ENCODE measurements around the gene POU3F2. TPM values are rescaled to one million over a fixed set of nuclear protein-coding genes. Genes with fewer than 3 reads are reported as not detected.

The POU3F2 gene
- total RNA-seq, 1 experiment from 2014 or later, result 0.07 TPM

DNA sequence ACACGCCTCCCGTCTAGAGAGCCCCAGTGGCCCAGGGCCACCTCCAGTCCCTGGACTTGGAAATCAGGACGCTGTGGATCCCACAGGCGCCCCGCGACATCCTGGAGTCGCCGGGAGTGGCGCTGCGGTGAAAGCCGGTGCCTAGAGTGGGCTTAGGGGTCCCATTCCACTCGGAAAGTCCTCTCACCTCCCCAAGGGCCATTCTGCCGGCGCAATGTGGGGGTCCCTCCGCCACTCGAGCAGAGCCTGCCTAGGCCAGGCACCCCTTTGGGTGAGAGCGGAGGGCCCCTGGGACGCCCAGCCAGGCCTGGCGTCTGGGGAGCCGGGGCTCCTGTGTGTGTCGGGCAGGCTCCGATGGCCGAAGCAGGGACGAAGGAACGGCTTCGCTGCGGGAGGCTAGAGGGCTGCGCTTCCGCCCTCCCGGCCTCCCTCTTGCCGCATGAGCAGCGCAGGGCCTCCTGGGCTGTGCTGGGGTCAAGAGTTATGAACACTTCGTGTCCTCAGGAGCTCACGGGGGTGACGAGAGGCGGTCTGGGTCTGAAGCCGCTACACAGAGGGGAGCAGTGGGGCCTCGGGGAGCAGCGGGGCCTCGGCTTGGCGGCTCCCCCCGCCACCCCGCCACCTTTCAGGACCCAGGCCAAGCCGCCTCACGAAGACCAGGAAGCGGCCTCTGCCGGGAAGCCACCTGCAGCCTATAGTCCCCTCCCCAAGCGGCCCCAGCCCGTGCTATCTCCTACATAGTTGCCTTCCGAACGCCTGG is 13.6 kb downstream of the POU3F2 start:
- ChIA-PET POLR2A (ENCODE audit: unreplicated experiment) (no interaction called here), CTCF (no interaction called here)
- Histone ChIP-seq H3K27me3 (ENCODE audit: low read length) (peaks cover 27% of the 10 kb centered on the region), H3K4me3 (ENCODE audit: low read length) (no peak overlapping the region), H3K9me3 (ENCODE audit: low read length) (no peaks in the 10 kb centered on the region), H4K20me1 (ENCODE audit: low read length) (no peaks in the 10 kb centered on the region), H3K9me2 (replicated peaks; ENCODE audit: low read length) (no peaks in the 10 kb centered on the region), H3K36me3 (ENCODE audit: low read depth, low read length) (no peaks in the 10 kb centered on the region), H3K27ac (ENCODE audit: low read length) (no peak overlapping the region), H3K79me2 (ENCODE audit: low read length) (no peaks in the 10 kb centered on the region), H2AFZ (ENCODE audit: low read length) (no peak overlapping the region), H3K4me1 (ENCODE audit: insufficient read depth, low read length) (no peaks in the 10 kb centered on the region), H3K9ac (ENCODE audit: low read length) (no peak overlapping the region), H3F3A (ENCODE audit: low read length, unreplicated experiment) (no peaks in the 10 kb centered on the region), H3K4me2 (ENCODE audit: low read length) (no peak overlapping the region)
- no TSS peak for BruUV-seq (replicated peaks)
- intact Hi-C loops (cut with micrococcal nuclease), result loop anchor here (5.0 kb wide), 2 partner anchors 796 to 1351 kb away; no protein-coding TSS in a partner anchor
- ATAC-seq (no peak), DNase-seq (no peak)
- TF ChIP-seq EZH2 (IDR thresholded peaks at IDR 0.05; ENCODE audit: low read length, unreplicated experiment), result no peak
- no peak for TF ChIP-seq EZH2phosphoT487 (IDR thresholded peaks at IDR 0.05; ENCODE audit: borderline replicate concordance, low read length)
- TF ChIP-seq CTCF (conservative IDR thresholded peaks at IDR 0.05; ENCODE audit: low read depth, low read length), result no peak

GRCh38 chr6:98848539-98849242 is 14.3 kb downstream of the POU3F2 start:
- H3K79me2 ChIP-seq (ENCODE audit: low read length), result no peaks in the 10 kb centered on the region
- ChIA-PET POLR2A (ENCODE audit: unreplicated experiment) (no interaction called here), CTCF (no interaction called here)
- H3F3A ChIP-seq (ENCODE audit: low read length, unreplicated experiment), result no peaks in the 10 kb centered on the region
- H3K27me3 ChIP-seq (ENCODE audit: low read length), result peaks cover 20% of the 10 kb centered on the region
- no TSS peak for BruUV-seq (replicated peaks)
- TF ChIP-seq EZH2 (IDR thresholded peaks at IDR 0.05; ENCODE audit: low read length, unreplicated experiment) (no peak), CTCF (conservative IDR thresholded peaks at IDR 0.05; ENCODE audit: low read depth, low read length) (no peak), EZH2phosphoT487 (IDR thresholded peaks at IDR 0.05; ENCODE audit: borderline replicate concordance, low read length) (no peak)
- no peak overlapping the region for H3K4me2 ChIP-seq (ENCODE audit: low read length)
- no peak overlapping the region for H3K4me3 ChIP-seq (ENCODE audit: low read length)
- DNase-seq (no peak), ATAC-seq (no peak)
- H3K9me2 ChIP-seq (replicated peaks; ENCODE audit: low read length), result no peaks in the 10 kb centered on the region
- H3K27ac ChIP-seq (ENCODE audit: low read length), result no peak overlapping the region
- no peaks in the 10 kb centered on the region for H3K4me1 ChIP-seq (ENCODE audit: insufficient read depth, low read length)
- H3K36me3 ChIP-seq (ENCODE audit: low read depth, low read length), result no peaks in the 10 kb centered on the region
- H3K9ac ChIP-seq (ENCODE audit: low read length), result no peak overlapping the region
- no peaks in the 10 kb centered on the region for H4K20me1 ChIP-seq (ENCODE audit: low read length)
- H3K9me3 ChIP-seq (ENCODE audit: low read length), result no peaks in the 10 kb centered on the region
- intact Hi-C loops (cut with micrococcal nuclease), result loop anchor here (5.0 kb wide), 2 partner anchors 796 to 1351 kb away; no protein-coding TSS in a partner anchor
- no peak overlapping the region for H2AFZ ChIP-seq (ENCODE audit: low read length)

DNA sequence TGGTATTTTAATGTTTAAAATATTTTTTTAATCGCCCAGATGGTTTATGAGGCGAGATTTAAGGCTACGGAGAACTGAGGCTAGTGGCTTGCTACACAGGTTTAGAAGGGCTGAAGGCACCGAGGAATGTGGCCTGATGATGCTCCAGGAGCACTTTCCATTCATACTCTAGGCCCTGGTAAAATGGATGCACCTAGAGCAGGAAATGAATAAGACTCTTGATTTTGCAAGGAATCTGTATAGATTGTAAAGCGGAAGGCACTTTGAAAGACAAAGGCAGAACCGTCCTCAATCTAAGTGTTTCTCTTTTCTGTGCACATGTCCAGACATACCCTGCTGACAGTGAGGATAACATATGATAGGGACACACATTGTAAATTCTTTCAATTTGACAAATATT is 30.1 kb downstream of the POU3F2 start:
- Histone ChIP-seq H3K4me1 (ENCODE audit: insufficient read depth, low read length) (no peaks in the 10 kb centered on the region), H3K4me2 (ENCODE audit: low read length) (no peak overlapping the region), H3K4me3 (ENCODE audit: low read length) (no peak overlapping the region), H2AFZ (ENCODE audit: low read length) (no peak overlapping the region), H3K27me3 (ENCODE audit: low read length) (no peaks in the 10 kb centered on the region), H3K79me2 (ENCODE audit: low read length) (no peaks in the 10 kb centered on the region), H3K9me2 (replicated peaks; ENCODE audit: low read length) (no peaks in the 10 kb centered on the region), H3K9me3 (ENCODE audit: low read length) (no peaks in the 10 kb centered on the region), H4K20me1 (ENCODE audit: low read length) (no peaks in the 10 kb centered on the region), H3K9ac (ENCODE audit: low read length) (no peak overlapping the region), H3K27ac (ENCODE audit: low read length) (no peak overlapping the region), H3K36me3 (ENCODE audit: low read depth, low read length) (no peaks in the 10 kb centered on the region), H3F3A (ENCODE audit: low read length, unreplicated experiment) (no peaks in the 10 kb centered on the region)
- BruUV-seq (replicated peaks), result no TSS peak
- CTCF ChIA-PET, result no interaction called here
- POLR2A ChIA-PET (ENCODE audit: unreplicated experiment), result no interaction called here
- intact Hi-C loops (cut with micrococcal nuclease), result no loop called here
- DNase-seq, result no peak
- TF ChIP-seq EZH2phosphoT487 (IDR thresholded peaks at IDR 0.05; ENCODE audit: borderline replicate concordance, low read length) (no peak), EZH2 (IDR thresholded peaks at IDR 0.05; ENCODE audit: low read length, unreplicated experiment) (no peak), CTCF (conservative IDR thresholded peaks at IDR 0.05; ENCODE audit: low read depth, low read length) (no peak)
- ATAC-seq, result no peak

Measured in PC-3 (cell line).